ENCODE measurements around the gene COL4A2. TPM values are rescaled to one million over a fixed set of nuclear protein-coding genes. Genes with fewer than 3 reads are reported as not detected.

Gene COL4A2
- polyA plus RNA-seq, 1 donor from 2014 or later, result not detected

DNA sequence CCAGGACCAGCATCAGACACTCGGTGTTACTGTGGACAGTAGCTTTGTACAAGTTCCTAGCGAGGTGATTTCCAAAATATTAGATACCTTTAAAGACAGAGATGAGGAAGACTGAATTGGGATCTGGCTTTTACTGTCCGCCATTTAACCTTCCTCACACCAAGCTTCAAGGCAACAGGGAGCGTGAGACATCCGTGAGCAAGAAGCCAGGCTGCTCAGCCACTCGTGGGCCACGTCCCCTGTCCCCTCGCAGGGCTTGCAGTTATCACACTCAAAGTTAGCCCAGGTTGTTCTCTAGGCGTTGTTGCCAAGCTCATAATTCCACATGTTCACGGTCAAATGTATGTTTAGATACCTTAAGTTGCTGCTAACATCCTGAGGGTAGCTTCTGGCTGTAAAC is 102.9 kb downstream of the COL4A2 start:
- Mint-ChIP-seq H3K4me3 (no peak overlapping the region), H3K27ac (no peak overlapping the region), H3K4me1 (peaks cover 0 to 4% (median 0%) of the 10 kb centered on the region in 3 donors), H3K27me3 (peaks cover 22% of the 10 kb centered on the region), H3K36me3 (no peaks in the 10 kb centered on the region), H3K9me3 (no peaks in the 10 kb centered on the region)

DNA sequence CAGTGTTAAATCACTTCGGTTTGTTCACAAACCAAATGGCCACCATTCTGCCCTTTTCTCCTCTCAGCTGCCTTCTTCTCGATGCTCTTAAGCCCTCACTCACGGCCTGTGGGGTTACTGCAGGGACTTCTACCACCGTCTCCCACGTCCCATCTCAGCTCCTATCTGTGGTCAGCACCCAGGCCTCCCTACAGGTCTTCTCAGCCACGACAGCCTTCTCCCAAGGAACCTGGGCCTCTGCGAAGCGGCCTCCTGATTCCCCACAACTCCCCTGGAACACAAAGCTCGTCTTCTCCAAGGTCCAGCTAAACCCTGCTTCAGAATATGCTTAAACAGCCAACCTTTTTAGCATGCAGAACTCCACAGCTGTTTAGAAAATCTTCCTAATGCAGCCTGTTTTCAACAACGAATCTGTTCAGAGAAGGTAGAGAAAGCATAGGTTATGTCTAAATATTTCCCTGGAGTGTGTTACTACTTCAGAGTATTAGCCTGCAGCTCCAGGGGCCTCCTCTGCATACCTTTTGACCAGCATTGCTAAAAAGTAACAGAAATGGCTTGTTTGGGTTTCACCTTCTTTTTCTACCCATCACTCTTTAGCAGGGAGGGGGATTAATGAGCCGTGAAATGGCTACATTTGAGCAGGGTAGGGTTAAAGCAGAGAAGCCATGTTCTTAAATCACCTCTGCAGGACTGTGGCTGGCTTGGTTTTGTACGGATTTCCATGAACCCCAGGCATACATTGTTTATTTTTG is 104.0 kb downstream of the COL4A2 start:
- peaks cover 18% of the 10 kb centered on the region for H3K27me3 Mint-ChIP-seq
- H3K9me3 Mint-ChIP-seq, result no peaks in the 10 kb centered on the region
- H3K4me3 Mint-ChIP-seq, result no peak overlapping the region
- peaks cover 0 to 4% (median 0%) of the 10 kb centered on the region in 3 donors for H3K4me1 Mint-ChIP-seq
- no peak overlapping the region for H3K27ac Mint-ChIP-seq
- no peaks in the 10 kb centered on the region for H3K36me3 Mint-ChIP-seq

DNA sequence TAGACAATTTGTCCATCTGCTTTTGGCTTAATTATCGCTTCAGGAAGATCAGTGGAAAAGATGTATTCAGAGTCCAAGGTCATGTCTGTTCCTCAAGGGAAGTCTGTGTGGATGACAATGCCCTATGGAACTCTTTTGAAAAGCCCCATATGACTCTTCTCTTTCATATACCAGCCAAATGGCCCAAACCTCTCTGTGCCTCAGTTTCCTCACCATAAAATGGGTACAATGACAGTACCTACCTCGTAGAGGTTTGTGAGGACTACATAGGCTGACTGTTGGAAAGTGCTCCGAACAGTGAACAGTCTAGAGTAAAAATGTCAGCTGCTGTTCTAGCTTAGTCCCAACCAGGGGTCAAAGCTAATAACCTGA is 104.6 kb downstream of the COL4A2 start:
- Mint-ChIP-seq H3K27me3 (peaks cover 16% of the 10 kb centered on the region), H3K9me3 (no peaks in the 10 kb centered on the region), H3K4me1 (peaks cover 0 to 4% (median 0%) of the 10 kb centered on the region in 3 donors), H3K36me3 (no peaks in the 10 kb centered on the region), H3K27ac (no peak overlapping the region), H3K4me3 (no peak overlapping the region)

DNA sequence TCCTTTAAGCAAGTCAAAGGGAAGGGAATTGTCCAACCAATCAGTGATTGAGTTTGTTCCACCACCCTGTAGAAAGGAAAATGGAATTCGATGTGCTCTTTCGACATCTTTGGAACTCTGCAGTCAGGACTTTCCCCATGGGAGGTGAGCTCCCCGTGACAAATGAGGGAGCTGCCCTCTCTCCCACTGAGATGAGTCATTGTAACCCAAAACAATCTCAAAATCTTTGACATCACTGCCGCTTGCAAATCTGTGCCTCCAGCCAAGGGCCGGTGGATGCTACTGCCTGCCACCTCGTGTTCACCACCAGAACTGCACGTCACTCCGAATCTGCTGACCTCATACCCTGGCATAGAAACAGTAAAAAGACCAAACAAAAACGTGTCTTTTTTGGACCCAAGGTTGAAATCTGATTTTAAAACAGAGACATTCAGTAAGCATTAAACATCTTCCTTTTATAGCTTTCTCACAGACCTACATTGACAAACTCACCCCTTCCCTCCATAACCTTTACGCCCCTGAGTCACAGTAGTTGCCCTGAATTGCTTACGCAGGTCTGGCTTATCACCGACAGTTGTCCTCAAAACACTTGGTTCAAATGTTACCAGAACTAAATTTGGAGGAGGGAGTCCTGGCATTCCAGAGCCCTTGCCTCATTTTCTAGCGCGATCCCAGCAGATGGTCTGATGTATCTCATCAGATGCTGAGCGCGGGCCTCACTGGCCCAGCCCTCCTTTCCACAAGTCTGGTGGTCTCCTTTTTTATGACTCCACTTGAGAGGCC is 105.2 kb downstream of the COL4A2 start:
- H3K36me3 Mint-ChIP-seq, result no peaks in the 10 kb centered on the region
- peaks cover 13% of the 10 kb centered on the region for H3K27me3 Mint-ChIP-seq
- peaks cover 0 to 4% (median 0%) of the 10 kb centered on the region in 3 donors for H3K4me1 Mint-ChIP-seq
- H3K4me3 Mint-ChIP-seq, result no peak overlapping the region
- H3K27ac Mint-ChIP-seq, result no peak overlapping the region
- no peaks in the 10 kb centered on the region for H3K9me3 Mint-ChIP-seq

DNA sequence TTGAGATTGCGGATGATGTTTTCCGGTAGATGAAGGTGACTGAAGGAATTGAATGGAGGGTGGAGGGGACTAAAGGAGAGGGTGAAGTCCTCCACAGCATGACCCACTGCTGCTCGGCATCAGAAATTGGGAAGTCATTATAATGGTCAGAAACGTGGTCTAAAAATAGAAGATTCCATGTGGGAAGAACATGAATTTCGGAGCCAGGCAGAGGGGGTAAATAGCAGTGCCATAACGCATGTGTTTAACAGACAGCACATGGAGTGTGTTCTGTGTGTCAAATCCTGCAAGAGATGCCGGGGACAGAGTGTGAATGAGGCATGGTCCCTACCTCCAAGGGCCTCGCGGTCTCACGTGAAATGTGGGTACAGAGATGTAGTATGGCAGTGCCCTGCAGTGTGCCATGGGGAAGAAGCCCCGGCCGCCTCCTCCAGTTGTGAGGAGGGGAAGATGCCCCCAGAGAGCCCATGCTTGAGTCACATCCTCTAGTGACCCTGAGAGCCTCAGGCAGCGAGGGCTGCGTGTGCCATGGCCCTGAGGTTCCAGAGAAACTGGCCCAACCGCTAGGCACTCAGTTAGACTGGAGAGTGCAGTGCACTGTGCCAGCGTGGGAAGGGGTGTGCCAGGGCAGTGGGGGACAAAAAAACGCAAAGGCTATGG is 106.1 kb downstream of the COL4A2 start:
- Mint-ChIP-seq H3K4me1 (peaks cover 0 to 4% (median 3%) of the 10 kb centered on the region in 3 donors), H3K4me3 (no peak overlapping the region), H3K27ac (no peak overlapping the region), H3K9me3 (no peaks in the 10 kb centered on the region), H3K36me3 (no peaks in the 10 kb centered on the region), H3K27me3 (peaks cover 13% of the 10 kb centered on the region)

DNA sequence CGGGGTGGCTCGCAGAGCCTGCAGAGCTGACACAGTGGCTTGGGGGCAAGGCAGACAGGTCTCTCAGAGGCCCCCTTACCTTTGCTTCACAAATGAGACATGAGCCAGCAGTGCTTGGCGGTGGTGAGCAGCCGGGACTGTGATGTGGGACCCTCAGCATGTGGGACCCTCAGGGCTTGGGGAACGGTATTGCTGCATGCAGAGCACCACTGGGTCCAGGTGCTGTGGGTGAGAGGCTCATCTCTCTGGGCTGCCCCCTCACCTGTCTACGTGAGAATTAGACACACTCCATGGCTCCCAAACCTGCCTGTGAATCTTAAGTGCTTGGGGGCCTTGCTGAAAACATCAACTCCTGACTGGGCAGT is 106.6 kb downstream of the COL4A2 start:
- no peak overlapping the region for H3K4me3 Mint-ChIP-seq
- H3K27me3 Mint-ChIP-seq, result peaks cover 13% of the 10 kb centered on the region
- H3K27ac Mint-ChIP-seq, result no peak overlapping the region
- H3K4me1 Mint-ChIP-seq, result peaks cover 0 to 4% (median 3%) of the 10 kb centered on the region in 3 donors
- no peaks in the 10 kb centered on the region for H3K36me3 Mint-ChIP-seq
- H3K9me3 Mint-ChIP-seq, result no peaks in the 10 kb centered on the region

DNA sequence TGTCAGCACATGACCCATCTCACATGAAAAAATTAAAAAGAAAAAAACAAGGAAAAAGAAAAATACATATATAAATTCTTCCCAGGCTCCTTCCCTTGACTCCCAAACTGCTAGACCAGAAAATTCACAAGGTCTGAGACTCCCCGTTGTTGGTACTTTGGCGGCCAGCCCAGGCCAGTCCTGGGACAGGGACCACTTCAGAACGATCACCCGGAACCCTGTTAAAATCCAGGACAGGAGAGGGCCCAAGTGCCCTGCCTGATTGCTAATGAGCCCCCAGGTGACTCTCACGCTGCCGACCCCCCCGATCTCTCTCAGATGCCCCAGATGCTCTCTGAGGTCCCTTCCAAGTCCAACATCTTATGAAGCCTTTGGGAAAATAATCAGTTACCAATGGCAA is 107.2 kb downstream of the COL4A2 start:
- H3K27ac Mint-ChIP-seq, result peak overlapping the region in 1 of 3 donors; percentile 2
- H3K9me3 Mint-ChIP-seq, result no peaks in the 10 kb centered on the region
- H3K36me3 Mint-ChIP-seq, result no peaks in the 10 kb centered on the region
- no peak overlapping the region for H3K4me3 Mint-ChIP-seq
- peaks cover 14% of the 10 kb centered on the region for H3K27me3 Mint-ChIP-seq
- H3K4me1 Mint-ChIP-seq, result peaks cover 0 to 4% (median 3%) of the 10 kb centered on the region in 3 donors

DNA sequence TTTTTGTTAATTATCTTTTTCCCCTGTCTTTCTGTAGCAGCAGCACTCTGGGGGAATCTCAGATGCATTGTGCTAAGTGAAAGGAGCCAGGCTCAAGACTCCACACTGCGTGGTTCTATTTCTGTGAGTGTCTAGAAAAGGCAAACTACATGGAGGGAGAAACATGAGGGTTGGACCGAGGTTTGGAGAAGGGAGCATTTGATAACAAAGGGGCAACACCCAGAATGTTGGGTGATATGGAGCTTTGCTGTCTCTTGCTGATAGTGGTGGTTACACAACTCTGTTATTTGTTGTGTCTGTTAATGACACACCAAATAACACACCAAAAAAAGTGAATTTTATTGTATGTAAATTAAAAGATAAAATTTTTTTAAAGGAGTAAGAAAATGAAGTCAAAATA is 107.8 kb downstream of the COL4A2 start:
- peaks cover 0 to 4% (median 3%) of the 10 kb centered on the region in 3 donors for H3K4me1 Mint-ChIP-seq
- no peaks in the 10 kb centered on the region for H3K36me3 Mint-ChIP-seq
- H3K4me3 Mint-ChIP-seq, result no peak overlapping the region
- H3K27me3 Mint-ChIP-seq, result peaks cover 16% of the 10 kb centered on the region
- H3K27ac Mint-ChIP-seq, result no peak overlapping the region
- no peaks in the 10 kb centered on the region for H3K9me3 Mint-ChIP-seq

DNA sequence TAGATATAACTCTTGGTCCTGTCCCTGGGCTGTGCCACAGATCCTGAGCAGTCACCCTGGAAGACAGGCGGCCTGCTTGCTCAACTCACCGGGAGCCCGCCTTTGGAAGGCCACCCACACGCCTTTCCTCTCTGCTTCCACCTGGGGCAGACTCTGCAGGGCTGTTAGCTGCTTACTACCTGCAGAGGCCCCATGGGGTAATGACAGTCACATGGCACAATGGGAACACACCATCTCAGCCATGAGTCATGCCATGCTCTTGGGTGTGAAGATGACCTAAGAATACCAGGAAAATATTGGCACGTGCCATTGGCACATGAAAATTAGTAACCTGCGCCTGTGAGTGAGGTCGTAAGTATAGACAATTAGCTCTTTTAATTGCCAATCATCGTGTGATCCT is 108.6 kb downstream of the COL4A2 start:
- Mint-ChIP-seq H3K36me3 (no peaks in the 10 kb centered on the region), H3K27ac (no peak overlapping the region), H3K9me3 (no peaks in the 10 kb centered on the region), H3K27me3 (peaks cover 12% of the 10 kb centered on the region), H3K4me3 (no peak overlapping the region), H3K4me1 (peaks cover 0 to 4% (median 3%) of the 10 kb centered on the region in 3 donors)

DNA sequence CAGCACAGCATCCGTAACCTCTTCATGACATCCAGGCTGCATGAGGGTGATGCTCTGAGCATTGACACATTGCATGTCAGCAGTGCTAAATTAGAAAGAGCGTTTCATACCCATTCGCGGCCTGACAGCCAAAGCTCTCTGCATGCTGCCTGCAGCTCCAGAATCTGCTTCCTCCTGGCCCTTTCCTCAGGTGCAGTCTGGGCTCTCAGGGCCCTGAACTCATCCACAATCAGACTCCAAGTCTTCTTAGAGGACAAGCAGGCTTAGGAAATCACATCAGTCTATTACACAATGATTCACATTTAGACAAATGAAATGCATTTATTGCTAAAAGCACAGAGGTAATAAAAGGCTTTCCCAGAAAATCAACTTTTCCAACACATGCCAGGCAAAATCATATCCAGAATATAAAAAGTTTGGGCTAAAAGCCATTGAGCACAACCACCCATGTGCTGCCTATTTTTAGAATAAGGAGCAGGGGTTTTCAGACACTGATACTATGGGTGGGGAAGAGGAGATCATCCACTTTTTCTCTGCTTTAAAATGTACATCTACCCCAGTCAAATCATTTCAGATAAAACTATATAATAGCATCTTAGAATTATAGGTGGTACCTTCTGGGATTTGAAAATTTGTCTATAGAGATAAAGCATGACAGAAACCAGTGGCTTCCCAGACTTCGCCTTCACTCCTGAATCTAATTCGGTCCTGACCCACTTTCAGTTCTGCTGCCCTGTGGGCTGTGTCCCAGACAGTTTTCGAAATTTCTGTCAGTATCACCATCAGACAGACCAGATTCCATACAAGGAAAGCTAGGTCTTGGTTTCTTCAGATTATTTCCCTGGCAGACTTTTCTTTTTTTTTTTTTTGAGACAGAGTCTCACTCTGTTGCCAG is 109.3 kb downstream of the COL4A2 start:
- H3K27me3 Mint-ChIP-seq, result peaks cover 14% of the 10 kb centered on the region
- H3K36me3 Mint-ChIP-seq, result no peaks in the 10 kb centered on the region
- H3K9me3 Mint-ChIP-seq, result no peaks in the 10 kb centered on the region
- peaks cover 0 to 4% (median 3%) of the 10 kb centered on the region in 3 donors for H3K4me1 Mint-ChIP-seq
- H3K27ac Mint-ChIP-seq, result no peak overlapping the region
- no peak overlapping the region for H3K4me3 Mint-ChIP-seq

DNA sequence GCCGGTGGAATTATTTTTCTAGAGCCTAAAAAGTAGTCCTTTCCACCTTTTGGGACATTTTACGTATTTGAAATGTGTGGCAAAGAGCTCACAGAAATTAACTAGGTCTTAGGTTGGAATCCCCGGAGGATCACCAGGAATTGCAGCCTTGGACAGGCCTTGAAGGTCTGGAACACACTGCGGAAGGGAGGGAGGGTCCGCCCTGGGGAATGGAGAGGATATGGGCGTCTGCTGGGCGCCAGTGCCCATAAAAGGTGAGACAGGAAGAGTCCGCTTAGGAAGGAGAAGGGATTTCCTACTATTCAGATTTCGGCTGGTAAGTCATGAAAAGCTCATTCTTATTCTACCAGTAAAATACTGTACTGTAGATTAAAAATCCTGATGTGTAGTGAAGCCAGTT is 111.9 kb downstream of the COL4A2 start:
- Mint-ChIP-seq H3K9me3 (no peaks in the 10 kb centered on the region), H3K27ac (no peak overlapping the region), H3K4me1 (peaks cover 0 to 3% (median 0%) of the 10 kb centered on the region in 3 donors), H3K36me3 (no peaks in the 10 kb centered on the region), H3K27me3 (peaks cover 30% of the 10 kb centered on the region), H3K4me3 (no peak overlapping the region)

DNA sequence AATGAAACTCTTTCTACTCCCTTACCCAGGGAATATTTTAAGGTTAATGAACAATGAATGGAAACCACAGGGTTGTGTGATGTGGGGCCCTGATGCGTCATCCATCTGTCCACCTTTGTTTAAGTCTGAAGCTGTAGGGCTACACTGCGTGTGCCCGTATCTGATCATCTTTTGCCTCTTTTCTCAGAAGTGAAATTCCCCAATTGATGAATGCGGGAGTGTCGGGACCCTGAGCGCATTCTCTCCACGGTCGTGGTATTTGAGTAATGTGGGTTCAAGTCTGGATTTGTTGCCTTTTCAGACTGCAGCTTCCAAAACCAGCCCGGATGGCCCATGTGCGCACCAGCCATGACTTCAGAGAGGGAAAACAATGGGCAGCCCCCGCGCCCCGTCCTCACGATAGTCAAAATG is 112.3 kb downstream of the COL4A2 start:
- Mint-ChIP-seq H3K27ac (no peak overlapping the region), H3K27me3 (peaks cover 28% of the 10 kb centered on the region), H3K4me1 (peaks cover 0 to 3% (median 0%) of the 10 kb centered on the region in 3 donors), H3K36me3 (no peaks in the 10 kb centered on the region), H3K9me3 (no peaks in the 10 kb centered on the region), H3K4me3 (no peak overlapping the region)

DNA sequence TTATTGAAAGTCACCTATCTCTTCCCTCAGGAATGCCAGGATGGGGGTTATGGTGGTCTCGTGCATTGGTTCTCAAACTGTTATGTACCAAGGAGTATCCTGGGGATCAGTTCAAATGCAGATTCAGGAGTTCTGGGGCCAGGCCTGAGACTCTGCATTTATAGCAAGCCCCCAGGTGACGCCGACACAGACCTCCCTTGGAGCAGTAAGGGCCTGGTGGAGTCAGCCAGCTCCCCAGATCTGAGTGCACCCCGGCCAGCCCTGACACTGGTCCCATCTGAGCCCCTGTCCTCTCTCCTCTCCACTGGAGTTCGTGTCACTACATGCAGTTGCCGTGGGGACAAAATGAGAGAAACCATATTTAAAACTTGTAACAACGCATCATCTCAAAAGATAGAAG is 112.9 kb downstream of the COL4A2 start:
- H3K27ac Mint-ChIP-seq, result no peak overlapping the region
- peaks cover 0 to 3% (median 0%) of the 10 kb centered on the region in 3 donors for H3K4me1 Mint-ChIP-seq
- no peaks in the 10 kb centered on the region for H3K36me3 Mint-ChIP-seq
- H3K4me3 Mint-ChIP-seq, result no peak overlapping the region
- no peaks in the 10 kb centered on the region for H3K9me3 Mint-ChIP-seq
- peaks cover 27% of the 10 kb centered on the region for H3K27me3 Mint-ChIP-seq

DNA sequence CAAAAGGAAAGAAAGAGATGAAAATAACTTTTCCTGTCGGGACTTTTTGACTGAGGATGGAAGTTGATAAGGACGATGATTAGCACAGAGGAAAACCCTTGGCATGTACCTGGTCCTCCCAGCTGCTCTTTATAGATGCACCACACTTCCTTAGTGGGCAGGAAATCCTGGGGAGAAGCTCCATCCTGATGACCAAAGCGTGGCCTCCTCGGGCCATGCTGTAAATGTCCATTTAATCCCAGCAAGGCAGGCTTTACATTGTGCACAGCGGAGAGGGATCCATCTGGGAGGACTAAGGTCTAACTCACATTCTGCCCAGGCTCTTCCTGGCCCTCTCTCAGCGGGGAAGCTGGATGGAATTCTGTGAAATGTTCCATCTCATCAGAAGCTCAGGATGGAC is 113.5 kb downstream of the COL4A2 start:
- no peaks in the 10 kb centered on the region for H3K9me3 Mint-ChIP-seq

More for the DNA sequence above, 113.5 kb downstream of the COL4A2 start:
- Mint-ChIP-seq H3K4me1 (peaks cover 0 to 3% (median 0%) of the 10 kb centered on the region in 3 donors), H3K27ac (no peak overlapping the region), H3K36me3 (no peaks in the 10 kb centered on the region), H3K27me3 (peaks cover 27% of the 10 kb centered on the region), H3K4me3 (no peak overlapping the region)
